GM12891 (cell line): Measurements from ENCODE around the gene ZER1.

Experiments used
- POLR2A ChIP-seq: IDR thresholded peaks from 2 replicates; pipeline ENCODE4 v1.6.1; 2011; ENCODE audit warnings: low read depth, low read length, control low read depth
- POLR2AphosphoS5 ChIP-seq: IDR thresholded peaks from 2 replicates; pipeline ENCODE4 v1.6.1; 2011; ENCODE audit warnings: low read depth, low read length, control low read depth

DNA sequence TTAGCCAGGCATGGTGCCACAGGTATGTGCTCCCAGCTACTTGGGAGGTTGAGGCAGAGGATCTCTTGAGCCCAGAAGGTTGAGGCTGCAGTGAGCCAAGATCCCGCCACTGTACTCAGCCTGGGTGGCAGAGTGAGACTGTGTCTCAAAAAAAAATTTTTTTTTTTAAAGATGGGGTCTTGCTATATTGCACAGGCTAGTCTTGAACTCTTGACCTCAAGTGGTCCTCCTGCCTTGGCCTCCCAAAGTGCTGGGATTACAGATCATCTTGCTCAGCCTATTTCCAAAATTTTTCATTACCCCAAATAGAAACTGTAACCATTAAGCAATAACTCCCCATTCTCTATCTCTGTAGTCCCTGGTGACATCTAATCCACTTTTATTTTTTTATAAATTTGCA is 10.9 kb upstream of the ZER1 start:
- no peak for TF ChIP-seq POLR2A
- TF ChIP-seq POLR2AphosphoS5, result no peak
